PC-3 (cell line): Measurements from ENCODE around the gene KRTAP17-1. TPM values are rescaled to one million over a fixed set of nuclear protein-coding genes. Genes with fewer than 3 reads are reported as not detected.
A peak's percentile ranks its signal among the peaks of the same experiment; 100 is the strongest.

Source experiments
- ATAC-seq: fragments of 200-7000 bp; cut with Tn5 transposase; 2 replicates; pipeline ENCODE4 v1.9.1; 2020; ENCODE audit warnings: mild to moderate bottlenecking, moderate library complexity
- BruUV-seq: library from RNA; stranded (reverse); fragments of 400-500 nt; replicated peaks from 2 replicates; lab custom pipeline; 2021; lab: Mats Ljungman, UMichigan
- CTCF ChIA-PET: fragments of 300-600 bp; sonication (Branson Sonifier 250); formaldehyde crosslinking; loops from one replicate; lab custom pipeline; 2022; ENCODE audit warnings: antibody characterized with exemption; lab: Charles Lee
- POLR2A ChIA-PET: fragments of 300-600 bp; sonication (Branson Sonifier 250); formaldehyde crosslinking; loops from one replicate; lab custom pipeline; 2022; ENCODE audit warnings: antibody characterized with exemption; ENCODE audit not compliant: unreplicated experiment; lab: Charles Lee
- DNase-seq: peaks from one replicate; pipeline ENCODE4 v3.0.0-alpha.2; 2015
- H2AFZ ChIP-seq: fragments of 300-600 bp; sonication (generic); 2 replicates; pipeline ENCODE4 v1.6.0; 2016; ENCODE audit warnings: antibody characterized with exemption, low read length
- H3F3A ChIP-seq: fragments of 300-600 bp; sonication (generic); one replicate; pipeline ENCODE4 v1.6.0; 2017; ENCODE audit warnings: antibody characterized with exemption, low read length, control low read depth, mild to moderate bottlenecking; ENCODE audit not compliant: unreplicated experiment
- H3K27ac ChIP-seq: fragments of 300-600 bp; sonication (generic); 2 replicates; pipeline ENCODE4 v1.5.1; 2016; ENCODE audit warnings: mild to moderate bottlenecking, low read length
- H3K27me3 ChIP-seq: fragments of 300-600 bp; sonication (generic); 2 replicates; pipeline ENCODE4 v1.6.1; 2016; ENCODE audit warnings: low read length, mixed read lengths
- H3K36me3 ChIP-seq: fragments of 300-600 bp; sonication (generic); 2 replicates; pipeline ENCODE4 v1.6.1; 2016; ENCODE audit warnings: low read depth, mixed run types, low read length, mixed read lengths
- H3K4me1 ChIP-seq: fragments of 300-600 bp; sonication (generic); 2 replicates; pipeline ENCODE4 v1.5.1; 2016; ENCODE audit warnings: low read length; ENCODE audit not compliant: insufficient read depth
- H3K4me2 ChIP-seq: fragments of 300-600 bp; sonication (generic); 2 replicates; pipeline ENCODE4 v1.6.0; 2016; ENCODE audit warnings: low read length
- H3K4me3 ChIP-seq: fragments of 300-600 bp; sonication (generic); 2 replicates; pipeline ENCODE4 v1.5.1; 2016; ENCODE audit warnings: mild to moderate bottlenecking, low read length, mixed read lengths
- H3K79me2 ChIP-seq: fragments of 300-600 bp; sonication (generic); 2 replicates; pipeline ENCODE4 v1.6.1; 2017; ENCODE audit warnings: low read length, mixed read lengths
- H3K9ac ChIP-seq: fragments of 300-600 bp; sonication (generic); 2 replicates; pipeline ENCODE4 v1.6.0; 2016; ENCODE audit warnings: mild to moderate bottlenecking, low read length
- H3K9me2 ChIP-seq: fragments of 300-600 bp; sonication (generic); replicated peaks from 2 replicates; pipeline ENCODE4 v1.6.1; 2016; ENCODE audit warnings: mixed run types, low read length, mixed read lengths
- H3K9me3 ChIP-seq: fragments of 300-600 bp; sonication (generic); 2 replicates; pipeline ENCODE4 v1.6.1; 2016; ENCODE audit warnings: low read length, mixed read lengths
- H4K20me1 ChIP-seq: fragments of 300-600 bp; sonication (generic); 2 replicates; pipeline ENCODE4 v1.6.1; 2016; ENCODE audit warnings: low read length, mixed read lengths
- CTCF ChIP-seq: fragments of 300-600 bp; sonication (generic); conservative IDR thresholded peaks from 2 replicates; pipeline ENCODE4 v1.5.1; 2017; ENCODE audit warnings: antibody characterized with exemption, low read depth, mild to moderate bottlenecking, low read length
- EZH2 ChIP-seq: fragments of 300-600 bp; sonication (generic); IDR thresholded peaks from one replicate; pipeline ENCODE4 v1.6.1; 2017; ENCODE audit warnings: antibody characterized with exemption, mild to moderate bottlenecking, low read length; ENCODE audit not compliant: unreplicated experiment
- EZH2phosphoT487 ChIP-seq: fragments of 300-600 bp; sonication (generic); IDR thresholded peaks from 2 replicates; pipeline ENCODE4 v1.6.1; 2018; ENCODE audit warnings: mild to moderate bottlenecking, antibody characterized with exemption, low read length, borderline replicate concordance
- intact Hi-C: fragments of 100-400 bp; cut with micrococcal nuclease; formaldehyde crosslinking; loops from 2 replicates; pipeline ENCODE4 v1.9.0; 2023
- total RNA-seq: library from RNA; depleted of rRNA; stranded (reverse); fragments of >200 nt; gene quantifications from 2 replicates; pipeline ENCODE4 v1.2.3, GENCODE V29; 2014

The KRTAP17-1 gene
- total RNA-seq, 1 experiment from 2014 or later, result not detected

- Histone ChIP-seq H3K4me2 (no peak overlapping the region), H3K27me3 (no peaks in the 10 kb centered on the region), H3K9me3 (no peaks in the 10 kb centered on the region), H4K20me1 (no peaks in the 10 kb centered on the region), H3K9me2 (no peaks in the 10 kb centered on the region), H2AFZ (no peak overlapping the region), H3F3A (no peaks in the 10 kb centered on the region), H3K27ac (no peak overlapping the region), H3K9ac (no peak overlapping the region), H3K4me1 (no peaks in the 10 kb centered on the region), H3K4me3 (no peak overlapping the region), H3K36me3 (no peaks in the 10 kb centered on the region), H3K79me2 (no peaks in the 10 kb centered on the region)
- TF ChIP-seq CTCF (no peak), EZH2phosphoT487 (no peak), EZH2 (no peak)
- DNase-seq (no peak), ATAC-seq (no peak)
- no TSS peak for BruUV-seq
- ChIA-PET CTCF (no interaction called here), POLR2A (no interaction called here)
- intact Hi-C loops, result no loop called here
These were observed 28.5 kb downstream of the KRTAP17-1 start for GRCh38 chr17:41287050-41287449.

- peak; percentile 6 for DNase-seq
- H4K20me1 ChIP-seq, result no peaks in the 10 kb centered on the region
- no peak overlapping the region for H3K9ac ChIP-seq
- ATAC-seq, result no peak
- H3K36me3 ChIP-seq, result no peaks in the 10 kb centered on the region
- no peaks in the 10 kb centered on the region for H3K9me2 ChIP-seq
- no peak overlapping the region for H3K4me2 ChIP-seq
- no peaks in the 10 kb centered on the region for H3K4me1 ChIP-seq
- CTCF ChIA-PET, result no interaction called here
- H3K27me3 ChIP-seq, result no peaks in the 10 kb centered on the region
- no peaks in the 10 kb centered on the region for H3K9me3 ChIP-seq
- no peak overlapping the region for H2AFZ ChIP-seq
- TF ChIP-seq EZH2phosphoT487 (no peak), CTCF (no peak), EZH2 (no peak)
- no peak overlapping the region for H3K27ac ChIP-seq
- POLR2A ChIA-PET, result no interaction called here
- no TSS peak for BruUV-seq
- intact Hi-C loops, result no loop called here
- H3K4me3 ChIP-seq, result no peak overlapping the region
- no peaks in the 10 kb centered on the region for H3K79me2 ChIP-seq
- H3F3A ChIP-seq, result no peaks in the 10 kb centered on the region
These were observed 31.0 kb downstream of the KRTAP17-1 start for GRCh38 chr17:41284546-41284945.

- no peak overlapping the region for H3K9ac ChIP-seq
- no peaks in the 10 kb centered on the region for H3K4me1 ChIP-seq
- CTCF ChIA-PET, result no interaction called here
- DNase-seq, result no peak
- H3K79me2 ChIP-seq, result no peaks in the 10 kb centered on the region
- no peak overlapping the region for H3K4me2 ChIP-seq
- H3K9me3 ChIP-seq, result no peaks in the 10 kb centered on the region
- H3K27me3 ChIP-seq, result no peaks in the 10 kb centered on the region
- no TSS peak for BruUV-seq
- intact Hi-C loops, result no loop called here
- TF ChIP-seq EZH2 (no peak), CTCF (no peak)
- POLR2A ChIA-PET, result no interaction called here
- H3K4me3 ChIP-seq, result no peak overlapping the region
- no peak overlapping the region for H2AFZ ChIP-seq
- H3K36me3 ChIP-seq, result no peaks in the 10 kb centered on the region
- no peak for ATAC-seq
- no peaks in the 10 kb centered on the region for H3F3A ChIP-seq
- H4K20me1 ChIP-seq, result no peaks in the 10 kb centered on the region
- no peak overlapping the region for H3K27ac ChIP-seq
- no peaks in the 10 kb centered on the region for H3K9me2 ChIP-seq
These were observed 31.5 kb downstream of the KRTAP17-1 start for GRCh38 chr17:41284043-41284442.
